Lower lobe of right lung (tissue), 2 donors: ENCODE measurements around the gene MAPK11. TPM values are rescaled to one million over a fixed set of nuclear protein-coding genes. Genes with fewer than 3 reads are reported as not detected.
A peak's percentile ranks its signal among the peaks of the same experiment; 100 is the strongest.

ENCODE experiments used
- ATAC-seq, 2 donors: fragments of 200-7000 bp; cut with Tn5 transposase; one replicate each; pipeline ENCODE4 v1.9.1; 2020 to 2022; ENCODE audit warnings: mild to moderate bottlenecking in 2 of 2, moderate library complexity in 2 of 2
- DNase-seq: peaks from one replicate; pipeline ENCODE4 v3.0.0-alpha.2; 2020
- H3K27ac ChIP-seq: fragments of 200-600 bp; one replicate; pipeline ENCODE4 v1.8.0; 2022
- H3K27me3 ChIP-seq: fragments of 200-600 bp; one replicate; pipeline ENCODE4 v1.8.0; 2022; ENCODE audit warnings: low read depth
- H3K36me3 ChIP-seq: fragments of 200-600 bp; one replicate; pipeline ENCODE4 v1.8.0; 2022; ENCODE audit warnings: mild to moderate bottlenecking
- H3K4me1 ChIP-seq: fragments of 200-600 bp; one replicate; pipeline ENCODE4 v1.8.0; 2022
- H3K4me3 ChIP-seq: fragments of 200-600 bp; one replicate; pipeline ENCODE4 v1.8.0; 2022; ENCODE audit warnings: mild to moderate bottlenecking
- H3K9me3 ChIP-seq: fragments of 200-600 bp; one replicate; pipeline ENCODE4 v1.8.0; 2022
- intact Hi-C: fragments of 100-400 bp; cut with DNase I; formaldehyde crosslinking; loops from one replicate; pipeline ENCODE4 v1.11.0; 2022
- long read RNA-seq: library from polyadenylated mRNA; unstranded; transcript quantifications from one replicate; pipeline ENCODE4 v2.0.0, GENCODE V29; 2021
- total RNA-seq: library from RNA; stranded (reverse); fragmentation: NEBNext Ultra II Directional; extraction: Animal tissue kit (Norgen Biotek cat#: 25700); gene quantifications from one replicate; pipeline ENCODE4 v1.2.1, GENCODE V29; 2021
- TF ChIP-seq, protein P1 (sequence below): fragments of 200-600 bp; IDR thresholded peaks from one replicate; pipeline ENCODE4 v1.8.0; 2022; ENCODE audit warnings: antibody characterized with exemption, mild to moderate bottlenecking
- donor health status: DM: no; HTN: yes; CAD: no; lungs with severe emphysema.

Gene MAPK11
- 13.1 TPM for total RNA-seq
- long read RNA-seq, partial matches to known transcripts, result 1 of 3 reads
- long read RNA-seq, other reads (novel, unspliced or antisense), result 1 of 3 reads

GRCh38 chr22:50269970-50270665 is at the start of gene MAPK11:
Gene MAPK11, minus strand, starts transcription at chr22:50270380. Its CDS starts 88 bp downstream, at chr22:50270292.
- Histone ChIP-seq H3K27ac (peak within 1 kb of the TSS; percentile 64), H3K9me3 (no peaks in the 10 kb centered on the region), H3K4me1 (peaks cover 45% of the 10 kb centered on the region), H3K4me3 (peak within 1 kb of the TSS; percentile 62), H3K27me3 (peaks cover 5% of the 10 kb centered on the region), H3K36me3 (peaks cover 9% of the 10 kb centered on the region)
- intact Hi-C loops, result loop anchor here (10.0 kb wide), 1 partner anchor 55 kb away; the partner anchor contains the start of gene DENND6B
- DNase-seq (no peak), ATAC-seq (peak; percentile 12 to 31)
- TF ChIP-seq, protein P1, sequence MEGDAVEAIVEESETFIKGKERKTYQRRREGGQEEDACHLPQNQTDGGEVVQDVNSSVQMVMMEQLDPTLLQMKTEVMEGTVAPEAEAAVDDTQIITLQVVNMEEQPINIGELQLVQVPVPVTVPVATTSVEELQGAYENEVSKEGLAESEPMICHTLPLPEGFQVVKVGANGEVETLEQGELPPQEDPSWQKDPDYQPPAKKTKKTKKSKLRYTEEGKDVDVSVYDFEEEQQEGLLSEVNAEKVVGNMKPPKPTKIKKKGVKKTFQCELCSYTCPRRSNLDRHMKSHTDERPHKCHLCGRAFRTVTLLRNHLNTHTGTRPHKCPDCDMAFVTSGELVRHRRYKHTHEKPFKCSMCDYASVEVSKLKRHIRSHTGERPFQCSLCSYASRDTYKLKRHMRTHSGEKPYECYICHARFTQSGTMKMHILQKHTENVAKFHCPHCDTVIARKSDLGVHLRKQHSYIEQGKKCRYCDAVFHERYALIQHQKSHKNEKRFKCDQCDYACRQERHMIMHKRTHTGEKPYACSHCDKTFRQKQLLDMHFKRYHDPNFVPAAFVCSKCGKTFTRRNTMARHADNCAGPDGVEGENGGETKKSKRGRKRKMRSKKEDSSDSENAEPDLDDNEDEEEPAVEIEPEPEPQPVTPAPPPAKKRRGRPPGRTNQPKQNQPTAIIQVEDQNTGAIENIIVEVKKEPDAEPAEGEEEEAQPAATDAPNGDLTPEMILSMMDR, result no peak

DNA sequence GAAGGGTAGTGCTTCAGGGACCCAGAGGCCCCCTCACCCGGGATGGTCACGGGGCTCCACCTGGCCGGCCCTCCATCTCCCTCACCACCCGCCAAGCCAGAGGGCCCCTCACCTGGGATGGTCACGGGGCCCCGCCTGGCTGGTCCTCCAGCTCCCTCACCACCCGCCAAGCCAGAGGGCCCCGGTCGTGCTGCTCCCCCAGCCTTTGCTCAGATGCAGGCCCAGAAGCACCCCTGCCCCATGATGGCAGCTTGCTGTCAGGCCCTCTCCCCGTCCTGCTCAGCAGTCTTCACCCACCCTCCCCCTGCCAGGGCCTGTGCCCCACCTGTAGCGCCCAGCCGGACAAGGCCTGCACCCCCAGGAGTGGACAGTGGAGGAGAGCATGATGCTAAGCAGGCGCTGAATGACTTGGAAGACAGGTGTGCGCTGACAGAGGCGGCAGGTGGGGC is 49.3 kb upstream of the MAPK11 start:
- H3K27ac ChIP-seq, result no peak overlapping the region
- peaks cover 8% of the 10 kb centered on the region for H3K4me1 ChIP-seq
- TF ChIP-seq, protein P1, result no peak
- DNase-seq (no peak), ATAC-seq (no peak)
- no peaks in the 10 kb centered on the region for H3K9me3 ChIP-seq
- no peak overlapping the region for H3K4me3 ChIP-seq
- no peaks in the 10 kb centered on the region for H3K27me3 ChIP-seq
- intact Hi-C loops, result no loop called here
- no peaks in the 10 kb centered on the region for H3K36me3 ChIP-seq

GRCh38 chr22:50318698-50319411 is 48.7 kb upstream of the MAPK11 start:
- ATAC-seq (no peak), DNase-seq (no peak)
- no peak overlapping the region for H3K4me3 ChIP-seq
- H3K4me1 ChIP-seq, result peaks cover 15% of the 10 kb centered on the region
- H3K9me3 ChIP-seq, result no peaks in the 10 kb centered on the region
- intact Hi-C loops, result no loop called here
- H3K36me3 ChIP-seq, result no peaks in the 10 kb centered on the region
- TF ChIP-seq, protein P1, result no peak
- no peaks in the 10 kb centered on the region for H3K27me3 ChIP-seq
- H3K27ac ChIP-seq, result no peak overlapping the region

- Histone ChIP-seq H3K27me3 (no peaks in the 10 kb centered on the region), H3K36me3 (no peaks in the 10 kb centered on the region), H3K4me1 (peaks cover 19% of the 10 kb centered on the region), H3K27ac (no peak overlapping the region), H3K4me3 (no peak overlapping the region), H3K9me3 (no peaks in the 10 kb centered on the region)
- intact Hi-C loops, result no loop called here
- TF ChIP-seq, protein P1, result no peak
- no peak for ATAC-seq
- no peak for DNase-seq
Measured at GRCh38 chr22:50318356-50318697, 48.1 kb upstream of the MAPK11 start.

GRCh38 chr22:50317674-50318073 is 47.5 kb upstream of the MAPK11 start:
- Histone ChIP-seq H3K27me3 (no peaks in the 10 kb centered on the region), H3K4me1 (peaks cover 19% of the 10 kb centered on the region), H3K27ac (no peak overlapping the region), H3K36me3 (no peaks in the 10 kb centered on the region), H3K9me3 (no peaks in the 10 kb centered on the region), H3K4me3 (no peak overlapping the region)
- TF ChIP-seq, protein P1, result no peak
- intact Hi-C loops, result no loop called here
- no peak for ATAC-seq
- no peak for DNase-seq
